Smooth muscle cell of the coronary artery (primary cell): Measurements from ENCODE around the gene PRDM2. TPM values are rescaled to one million over a fixed set of nuclear protein-coding genes. Genes with fewer than 3 reads are reported as not detected.

Source experiments
- total RNA-seq: library from RNA; depleted of rRNA; stranded (reverse); fragments of >200 nt; gene quantifications from 2 replicates; pipeline ENCODE4 v1.2.3, GENCODE V29; 2014; ENCODE audit warnings: low replicate concordance

Gene PRDM2, protein sequence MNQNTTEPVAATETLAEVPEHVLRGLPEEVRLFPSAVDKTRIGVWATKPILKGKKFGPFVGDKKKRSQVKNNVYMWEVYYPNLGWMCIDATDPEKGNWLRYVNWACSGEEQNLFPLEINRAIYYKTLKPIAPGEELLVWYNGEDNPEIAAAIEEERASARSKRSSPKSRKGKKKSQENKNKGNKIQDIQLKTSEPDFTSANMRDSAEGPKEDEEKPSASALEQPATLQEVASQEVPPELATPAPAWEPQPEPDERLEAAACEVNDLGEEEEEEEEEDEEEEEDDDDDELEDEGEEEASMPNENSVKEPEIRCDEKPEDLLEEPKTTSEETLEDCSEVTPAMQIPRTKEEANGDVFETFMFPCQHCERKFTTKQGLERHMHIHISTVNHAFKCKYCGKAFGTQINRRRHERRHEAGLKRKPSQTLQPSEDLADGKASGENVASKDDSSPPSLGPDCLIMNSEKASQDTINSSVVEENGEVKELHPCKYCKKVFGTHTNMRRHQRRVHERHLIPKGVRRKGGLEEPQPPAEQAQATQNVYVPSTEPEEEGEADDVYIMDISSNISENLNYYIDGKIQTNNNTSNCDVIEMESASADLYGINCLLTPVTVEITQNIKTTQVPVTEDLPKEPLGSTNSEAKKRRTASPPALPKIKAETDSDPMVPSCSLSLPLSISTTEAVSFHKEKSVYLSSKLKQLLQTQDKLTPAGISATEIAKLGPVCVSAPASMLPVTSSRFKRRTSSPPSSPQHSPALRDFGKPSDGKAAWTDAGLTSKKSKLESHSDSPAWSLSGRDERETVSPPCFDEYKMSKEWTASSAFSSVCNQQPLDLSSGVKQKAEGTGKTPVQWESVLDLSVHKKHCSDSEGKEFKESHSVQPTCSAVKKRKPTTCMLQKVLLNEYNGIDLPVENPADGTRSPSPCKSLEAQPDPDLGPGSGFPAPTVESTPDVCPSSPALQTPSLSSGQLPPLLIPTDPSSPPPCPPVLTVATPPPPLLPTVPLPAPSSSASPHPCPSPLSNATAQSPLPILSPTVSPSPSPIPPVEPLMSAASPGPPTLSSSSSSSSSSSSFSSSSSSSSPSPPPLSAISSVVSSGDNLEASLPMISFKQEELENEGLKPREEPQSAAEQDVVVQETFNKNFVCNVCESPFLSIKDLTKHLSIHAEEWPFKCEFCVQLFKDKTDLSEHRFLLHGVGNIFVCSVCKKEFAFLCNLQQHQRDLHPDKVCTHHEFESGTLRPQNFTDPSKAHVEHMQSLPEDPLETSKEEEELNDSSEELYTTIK (N-terminal part only)
- 3.4 and 5.3 TPM in 2 replicates for total RNA-seq

DNA sequence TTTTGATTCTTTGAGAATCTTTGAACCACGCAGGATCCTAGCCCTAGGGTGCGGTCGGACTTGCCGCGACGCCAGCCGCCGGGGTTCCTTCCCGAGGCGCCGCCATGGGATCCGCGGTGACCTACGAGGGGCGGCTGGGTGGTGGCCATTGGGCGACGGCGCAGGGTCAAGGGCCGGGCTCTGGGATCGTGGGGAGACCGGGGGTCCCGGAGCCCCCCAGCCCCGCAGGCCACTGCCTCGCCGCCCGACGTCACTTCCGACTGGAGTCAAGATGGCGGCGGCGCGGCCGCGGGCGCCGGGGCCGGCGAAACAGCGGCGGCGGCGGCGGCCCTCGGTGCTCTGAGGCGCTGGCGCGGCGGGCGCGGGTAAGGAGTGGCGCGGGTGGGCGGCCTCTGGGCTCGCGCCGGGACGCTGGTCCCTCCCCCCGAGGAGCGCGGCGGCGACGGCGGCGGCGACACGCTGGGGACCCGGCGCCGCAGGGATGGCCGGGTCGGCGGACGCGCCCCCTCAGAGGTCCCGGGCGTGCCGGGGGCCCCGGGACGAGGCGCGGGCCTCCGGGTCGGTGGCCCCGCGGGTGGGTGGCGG, at the start of gene PRDM2:
TSS of gene PRDM2 (plus strand) at position 253 of the 585 bp plus-strand sequence. CDS start 15,418 bp downstream, outside the sequence.

Other genes starting within 250 kb of the PRDM2 start
- 0.12 and 0.38 TPM in 2 replicates for gene LRRC38, start 186.2 kb upstream of the PRDM2 start, total RNA-seq
- 0.23 and 51.0 TPM in 2 replicates for gene PDPN, start 116.4 kb upstream of the PRDM2 start, total RNA-seq